Measurements from ENCODE around the gene BYSL. TPM values are rescaled to one million over a fixed set of nuclear protein-coding genes. Genes with fewer than 3 reads are reported as not detected.
A peak's percentile ranks its signal among the peaks of the same experiment; 100 is the strongest.

Gene BYSL
- polyA plus RNA-seq, 1 of the 3 experiments (the other 2 are of a cell fraction), result 56.0 TPM

DNA sequence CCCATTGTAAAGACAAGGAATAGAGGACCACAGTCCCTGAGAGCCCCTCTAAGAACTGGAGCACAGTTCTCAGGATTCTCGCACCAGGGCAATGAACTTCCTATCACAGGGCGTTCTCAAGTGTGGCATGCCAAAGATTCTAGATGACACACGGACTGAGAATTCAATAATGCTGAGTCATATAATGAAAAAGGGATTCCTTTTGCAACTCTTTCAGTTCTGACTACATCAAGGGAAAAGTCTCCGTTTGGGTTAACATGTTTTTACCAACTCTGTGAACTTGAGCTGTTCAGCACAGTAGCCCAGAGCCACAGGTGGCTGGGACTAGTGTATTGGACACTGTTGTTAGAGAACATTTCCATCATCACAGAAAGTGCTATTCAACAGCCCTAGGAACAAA is 3.8 kb upstream of the BYSL start:
- Histone ChIP-seq H3K4me1 (ENCODE audit: control insufficient read depth in 1 of 2, insufficient read depth in 2 of 2, low read depth in 1 of 2, low read length in 1 of 2) (peaks cover 7 to 11% of the 10 kb centered on the region in 2 experiments; a peak in 3 of 4 replicates), H3F3A (replicated peaks; ENCODE audit: insufficient read depth) (peaks cover 7% of the 10 kb centered on the region), H3K27me3 (ENCODE audit: insufficient read depth) (no peaks in the 10 kb centered on the region), H3K9ac (peak overlapping the region; percentile 46; the same call in 1 of the 2 replicates), H3K36me3 (replicated peaks in 1 of 2; ENCODE audit: control insufficient read depth in 1 of 2, insufficient read depth in 2 of 2, low read length in 1 of 2) (peaks cover 12 to 29% of the 10 kb centered on the region in 2 experiments), H3K79me2 (ENCODE audit: insufficient read depth) (peaks cover 87% of the 10 kb centered on the region), H3K9me2 (no peaks in the 10 kb centered on the region), H4K20me1 (ENCODE audit: insufficient read depth) (no peaks in the 10 kb centered on the region), H3K27ac (ENCODE audit: low read depth in 2 of 2, low read length in 1 of 2) (peak overlapping the region; percentile 34 to 82; a peak in 3 of 4 replicates), H3K4me2 (peak overlapping the region; percentile 44), H2AFZ (ENCODE audit: low read depth) (no peak overlapping the region; the same call in 1 of the 2 replicates), H3K9me3 (no peaks in the 10 kb centered on the region), H3K4me3 (ENCODE audit: low read depth in 2 of 2, low read length in 1 of 2) (0 out of 4 replicates have a peak overlapping the region, but pooled peaks of 1 of the 2 experiments have one; percentile 15)
- ChIA-PET POLR2A (no interaction called here), CTCF (no interaction called here)
- no peak for DNase-seq
- 7% methylated on average over 4 of the region's 4 CpGs for WGBS (ENCODE audit: low lambda C conversion rate)
- TF ChIP-seq JUND (IDR thresholded peaks at IDR 0.05) (peak; percentile 89), POLR2AphosphoS5 (IDR thresholded peaks at IDR 0.05; ENCODE audit: low read depth, low read length) (peak; percentile 34; the same call in 1 of the 2 replicates), EZH2phosphoT487 (IDR thresholded peaks at IDR 0.05; ENCODE audit: borderline replicate concordance, low read depth) (no peak), SMC3 (IDR thresholded peaks at IDR 0.05; ENCODE audit: low read depth, low read length) (no peak), FOXM1 (IDR thresholded peaks at IDR 0.05; ENCODE audit: low read depth) (no peak), GATA2 (CRISPR knock-in tag; IDR thresholded peaks at IDR 0.05) (no peak), NRF1 (IDR thresholded peaks at IDR 0.05; ENCODE audit: low read depth, low read length) (no peak), TAF1 (IDR thresholded peaks at IDR 0.05; ENCODE audit: borderline replicate concordance, low read depth, low read length) (no peak), MXI1 (IDR thresholded peaks at IDR 0.05; ENCODE audit: low read depth, low read length) (no peak), RFX5 (IDR thresholded peaks at IDR 0.05; ENCODE audit: low read length) (no peak), REST (IDR thresholded peaks at IDR 0.05; ENCODE audit: low read depth, low read length) (no peak), CTCF (IDR thresholded peaks at IDR 0.05) (no peak), EP300 (IDR thresholded peaks at IDR 0.05; ENCODE audit: borderline replicate concordance in 1 of 2, low read depth in 1 of 2, low read length in 1 of 2) (peak in 1 of 2 experiments; percentile 47; a peak in 1 of 4 replicates), TCF12 (IDR thresholded peaks at IDR 0.05) (peak; percentile 59; the same call in 1 of the 2 replicates), MEF2A (IDR thresholded peaks at IDR 0.05; ENCODE audit: borderline replicate concordance, low read depth) (no peak), PBX3 (IDR thresholded peaks at IDR 0.05) (0 out of 2 replicates have a peak, but pooled peaks have one; percentile 33), RAD21 (IDR thresholded peaks at IDR 0.05; ENCODE audit: low read length) (no peak), SIN3A (IDR thresholded peaks at IDR 0.05; ENCODE audit: borderline replicate concordance, low read depth, low read length) (peak; percentile 45; the same call in 1 of the 2 replicates), RXRA (IDR thresholded peaks at IDR 0.05; ENCODE audit: borderline replicate concordance, low read depth) (peak; percentile 70; the same call in 1 of the 2 replicates), NFIC (IDR thresholded peaks at IDR 0.05; ENCODE audit: borderline replicate concordance) (peak; percentile 62; the same call in 1 of the 2 replicates), FOSL2 (IDR thresholded peaks at IDR 0.05; ENCODE audit: borderline replicate concordance, low read depth) (peak; percentile 90), USF2 (IDR thresholded peaks at IDR 0.05; ENCODE audit: borderline replicate concordance, low read depth, low read length) (no peak), TEAD4 (IDR thresholded peaks at IDR 0.05; ENCODE audit: borderline replicate concordance, insufficient read depth) (peak; percentile 73; the same call in 1 of the 2 replicates), ELF1 (IDR thresholded peaks at IDR 0.05) (no peak), FOXJ3 (CRISPR knock-in tag; IDR thresholded peaks at IDR 0.05) (no peak), IRF3 (IDR thresholded peaks at IDR 0.05; ENCODE audit: low read depth, low read length) (no peak)

All from SK-N-SH (cell line).